Measurements from ENCODE around the gene LRP3.

The LRP3 gene

GRCh38 chr19:33235269-33235995 is 41.3 kb downstream of the LRP3 start:
- peak; percentile 80 for DNase-seq (ENCODE audit: low read depth, low spot score)

- no peak for DNase-seq (ENCODE audit: low read depth, low spot score)
Measured at GRCh38 chr19:33235996-33236350, 41.8 kb downstream of the LRP3 start.

- DNase-seq (ENCODE audit: low read depth, low spot score): no peak
Measured at GRCh38 chr19:33236696-33237390, 42.7 kb downstream of the LRP3 start.

GRCh38 chr19:33238481-33239149 is 44.5 kb downstream of the LRP3 start:
- no peak for DNase-seq (ENCODE audit: low read depth, low spot score)

GRCh38 chr19:33239223-33239975 is 45.3 kb downstream of the LRP3 start:
- no peak for DNase-seq (ENCODE audit: low read depth, low spot score)

GRCh38 chr19:33240181-33240771 is 46.1 kb downstream of the LRP3 start:
- no peak for DNase-seq (ENCODE audit: low read depth, low spot score)

GRCh38 chr19:33241091-33241529 is 47.0 kb downstream of the LRP3 start:
- DNase-seq (ENCODE audit: low read depth, low spot score): no peak

GRCh38 chr19:33241530-33242101 is 47.5 kb downstream of the LRP3 start:
- DNase-seq (ENCODE audit: low read depth, low spot score): peak; percentile 18

- no peak for DNase-seq (ENCODE audit: low read depth, low spot score)
Measured at GRCh38 chr19:33242131-33242530, 48.0 kb downstream of the LRP3 start.

- no peak for DNase-seq (ENCODE audit: low read depth, low spot score)
Measured at GRCh38 chr19:33242911-33243310, 48.8 kb downstream of the LRP3 start.

GRCh38 chr19:33245948-33246708 is 52.0 kb downstream of the LRP3 start:
- DNase-seq (ENCODE audit: low read depth, low spot score): no peak

- no peak for DNase-seq (ENCODE audit: low read depth, low spot score)
Measured at GRCh38 chr19:33246709-33247440, 52.7 kb downstream of the LRP3 start.

GRCh38 chr19:33247441-33247819 is 53.3 kb downstream of the LRP3 start:
- no peak for DNase-seq (ENCODE audit: low read depth, low spot score)

- DNase-seq (ENCODE audit: low read depth, low spot score): no peak
Measured at GRCh38 chr19:33248104-33248503, 54.0 kb downstream of the LRP3 start.

- no peak for DNase-seq (ENCODE audit: low read depth, low spot score)
Measured at GRCh38 chr19:33248553-33248953, 54.4 kb downstream of the LRP3 start.

GRCh38 chr19:33248954-33249613 is 55.0 kb downstream of the LRP3 start:
- DNase-seq (ENCODE audit: low read depth, low spot score): no peak

- DNase-seq (ENCODE audit: low read depth, low spot score): no peak
Measured at GRCh38 chr19:33249740-33250366, 55.7 kb downstream of the LRP3 start.

GRCh38 chr19:33250500-33250899 is 56.4 kb downstream of the LRP3 start:
- no peak for DNase-seq (ENCODE audit: low read depth, low spot score)

GRCh38 chr19:33251076-33251475 is 56.9 kb downstream of the LRP3 start:
- no peak for DNase-seq (ENCODE audit: low read depth, low spot score)

Measured in astrocyte of the hippocampus (primary cell).